ENCODE results near the gene UNKL.

Gene UNKL

GRCh38 chr16:1414532-1415260 lies at the start of gene UNKL:
Gene UNKL (minus strand): TSS chr16:1414704. CDS start chr16:1414691, 13 bp downstream.
- peak; percentile 64 to 72 for DNase-seq (ENCODE audit: low read depth in 2 of 2)

- no peak for DNase-seq (ENCODE audit: low read depth in 2 of 2)
Observed at GRCh38 chr16:1461146-1461545, 46.6 kb upstream of the UNKL start.

GRCh38 chr16:1460602-1461138 lies 46.2 kb upstream of the UNKL start:
- no peak for DNase-seq (ENCODE audit: low read depth in 2 of 2)

GRCh38 chr16:1459967-1460366 lies 45.5 kb upstream of the UNKL start:
- DNase-seq (ENCODE audit: low read depth in 2 of 2) = no peak

GRCh38 chr16:1458977-1459341 lies 44.5 kb upstream of the UNKL start:
- DNase-seq (ENCODE audit: low read depth in 2 of 2) = no peak

- DNase-seq (ENCODE audit: low read depth in 2 of 2) = no peak
Observed at GRCh38 chr16:1458336-1458976, 44.0 kb upstream of the UNKL start.

GRCh38 chr16:1457489-1458245 lies 43.2 kb upstream of the UNKL start:
- DNase-seq (ENCODE audit: low read depth in 2 of 2) = no peak

- DNase-seq (ENCODE audit: low read depth in 2 of 2) = no peak
Observed at GRCh38 chr16:1456951-1457350, 42.4 kb upstream of the UNKL start.

- DNase-seq (ENCODE audit: low read depth in 2 of 2) = no peak
Observed at GRCh38 chr16:1455190-1456171, 41.0 kb upstream of the UNKL start.

GRCh38 chr16:1454561-1454960 lies 40.1 kb upstream of the UNKL start:
- DNase-seq (ENCODE audit: low read depth in 2 of 2) = no peak

GRCh38 chr16:1453316-1453715 lies 38.8 kb upstream of the UNKL start:
- DNase-seq (ENCODE audit: low read depth in 2 of 2) = no peak

GRCh38 chr16:1452530-1452929 lies 38.0 kb upstream of the UNKL start:
- DNase-seq (ENCODE audit: low read depth in 2 of 2) = no peak

GRCh38 chr16:1451702-1452392 lies 37.3 kb upstream of the UNKL start:
- no peak for DNase-seq (ENCODE audit: low read depth in 2 of 2)

GRCh38 chr16:1450841-1451240 lies 36.3 kb upstream of the UNKL start:
- DNase-seq (ENCODE audit: low read depth in 2 of 2) = no peak

- DNase-seq (ENCODE audit: low read depth in 2 of 2) = no peak
Observed at GRCh38 chr16:1450218-1450617, 35.7 kb upstream of the UNKL start.

GRCh38 chr16:1449201-1449788 lies 34.8 kb upstream of the UNKL start:
- no peak for DNase-seq (ENCODE audit: low read depth in 2 of 2)

GRCh38 chr16:1448536-1449116 lies 34.1 kb upstream of the UNKL start:
- no peak for DNase-seq (ENCODE audit: low read depth in 2 of 2)

GRCh38 chr16:1447965-1448364 lies 33.5 kb upstream of the UNKL start:
- DNase-seq (ENCODE audit: low read depth in 2 of 2) = no peak

- DNase-seq (ENCODE audit: low read depth in 2 of 2) = no peak
Observed at GRCh38 chr16:1446296-1447080, 32.0 kb upstream of the UNKL start.
